HCT116 (cell line): ENCODE data around the gene C17orf67. TPM values are rescaled to one million over a fixed set of nuclear protein-coding genes. Genes with fewer than 3 reads are reported as not detected.

Source experiments
- ATAC-seq: fragments of 200-7000 bp; cut with Tn5 transposase; 2 replicates; pipeline ENCODE4 v1.9.1; 2020; ENCODE audit warnings: mild to moderate bottlenecking, moderate library complexity
- BruUV-seq: library from RNA; stranded (reverse); fragments of 400-500 nt; replicated peaks from 2 replicates; lab custom pipeline; 2021; lab: Mats Ljungman, UMichigan
- CTCF ChIA-PET: fragments of 300-600 bp; sonication (Branson Sonifier 250); formaldehyde crosslinking; loops from one replicate; lab custom pipeline; 2021; ENCODE audit warnings: antibody characterized with exemption; lab: Charles Lee
- POLR2A ChIA-PET: fragments of 300-600, 350-600 bp; sonication (Branson Sonifier 250); formaldehyde crosslinking; loops from one replicate; lab custom pipeline; 2021; ENCODE audit warnings: antibody characterized with exemption; lab: Charles Lee
- RAD21 ChIA-PET, 2 experiments: fragments of 300-600 bp; sonication (Branson Sonifier 250); formaldehyde crosslinking; loops; one replicate each; lab custom pipeline; 2023; ENCODE audit warnings: low total read pairs in 2 of 2; ENCODE audit not compliant: uncharacterized antibody in 2 of 2, unreplicated experiment in 2 of 2, low non-redundant PET in 1 of 2; lab: Charles Lee
- DNase-seq: peaks from one replicate; pipeline ENCODE4 v3.0.0-alpha.2; 2010; ENCODE audit warnings: low read depth, low spot score
- H2AFZ ChIP-seq: fragments of 200-600 bp; shearing (Covaris generic), sonication (generic); 2 replicates; pipeline ENCODE4 v1.6.1; 2017; ENCODE audit warnings: low read depth, mixed run types, mixed read lengths, antibody characterized with exemption, low read length; ENCODE audit not compliant: poor library complexity, severe bottlenecking
- H3K27ac ChIP-seq: 2 replicates; pipeline ENCODE4 v1.5.1; 2012; ENCODE audit warnings: low read depth, low read length
- H3K27me3 ChIP-seq: fragments of 200-600 bp; sonication (generic); 2 replicates; pipeline ENCODE4 v1.6.1; 2016; ENCODE audit warnings: mixed run types, low read length, mixed read lengths; ENCODE audit not compliant: insufficient read depth
- H3K36me3 ChIP-seq, 2 experiments: fragments of 200-500 bp in 1 of 2; fragments of 200-600 bp in 1 of 2; sonication (Bioruptor generic) in 1 of 2; sonication (generic) in 1 of 2; 2 replicates each; pipeline versions ENCODE4 v1.5.1 to v1.6.1; 2014 to 2016; ENCODE audit warnings: low read length in 2 of 2, inconsistent platforms in 1 of 2, mixed read lengths in 1 of 2, mixed run types in 1 of 2; ENCODE audit not compliant: insufficient read depth in 2 of 2, control insufficient read depth in 1 of 2
- H3K4me1 ChIP-seq, 2 experiments: fragments of 200-600 bp in 1 of 2; sonication (generic) in 1 of 2; 2 replicates each; pipeline versions ENCODE4 v1.5.1 to v1.6.1; 2012 to 2017; ENCODE audit warnings: low read length in 2 of 2, inconsistent platforms in 1 of 2, mild to moderate bottlenecking in 1 of 2, mixed read lengths in 1 of 2, mixed run types in 1 of 2, moderate library complexity in 1 of 2; ENCODE audit not compliant: insufficient read depth in 2 of 2, control insufficient read depth in 1 of 2
- H3K4me2 ChIP-seq: fragments of 200-600 bp; sonication (generic); 2 replicates; pipeline ENCODE4 v1.6.1; 2017; ENCODE audit warnings: mixed run types, low read length, mixed read lengths
- H3K4me3 ChIP-seq, 2 experiments: fragments of 200-600 bp in 1 of 2; sonication (generic) in 1 of 2; replicated peaks in 1 of 2; 2 replicates each; pipeline ENCODE4 v1.5.1; 2011 to 2016; ENCODE audit warnings: low read length in 2 of 2, control low read depth in 1 of 2, low read depth in 1 of 2, mild to moderate bottlenecking in 1 of 2, mixed read lengths in 1 of 2, mixed run types in 1 of 2
- H3K79me2 ChIP-seq: fragments of 200-600 bp; sonication (generic); 2 replicates; pipeline ENCODE4 v1.6.1; 2017; ENCODE audit warnings: mild to moderate bottlenecking, mixed run types, low read length, moderate library complexity, mixed read lengths; ENCODE audit not compliant: insufficient read depth
- H3K9ac ChIP-seq: fragments of 200-600 bp; sonication (generic); 2 replicates; pipeline ENCODE4 v1.6.1; 2016; ENCODE audit warnings: low read length, mixed read lengths
- H3K9me2 ChIP-seq: fragments of 200-600 bp; sonication (generic), shearing (Covaris generic); 2 replicates; pipeline ENCODE4 v1.6.1; 2017; ENCODE audit warnings: mixed run types, mild to moderate bottlenecking, moderate library complexity; ENCODE audit not compliant: insufficient read depth
- H3K9me3 ChIP-seq, 2 experiments: fragments of 200-500 bp in 1 of 2; fragments of 200-600 bp in 1 of 2; sonication (Bioruptor generic) in 1 of 2; sonication (generic) in 1 of 2; 2 replicates each; pipeline ENCODE4 v1.6.1; 2014 to 2017; ENCODE audit warnings: low read length in 2 of 2, mixed read lengths in 2 of 2, inconsistent platforms in 1 of 2, low read depth in 1 of 2, mild to moderate bottlenecking in 1 of 2, mixed run types in 1 of 2, moderate library complexity in 1 of 2; ENCODE audit not compliant: control insufficient read depth in 1 of 2, insufficient read depth in 1 of 2
- H4K20me1 ChIP-seq: fragments of 200-600 bp; sonication (generic), shearing (Covaris generic); 2 replicates; pipeline ENCODE4 v1.6.1; 2017; ENCODE audit warnings: mixed run types, mild to moderate bottlenecking, moderate library complexity; ENCODE audit not compliant: insufficient read depth
- CBX3 ChIP-seq: IDR thresholded peaks from 2 replicates; pipeline ENCODE4 v1.6.1; 2012; ENCODE audit warnings: low read depth
- CTCF ChIP-seq, 3 experiments: fragments of 200-600 bp in 1 of 3; sonication (generic) in 1 of 3; IDR thresholded peaks in 2 of 3; conservative IDR thresholded peaks in 1 of 3; 2 replicates each; pipeline ENCODE4 v1.5.1; 2012 to 2017; ENCODE audit warnings: low read depth in 2 of 3, low read length in 2 of 3, antibody characterized with exemption in 1 of 3, borderline replicate concordance in 1 of 3, control low read depth in 1 of 3, mild to moderate bottlenecking in 1 of 3, mixed read lengths in 1 of 3, mixed run types in 1 of 3, moderate library complexity in 1 of 3; ENCODE audit not compliant: insufficient read depth in 1 of 3
- EZH2phosphoT487 ChIP-seq: fragments of 200-600 bp; IDR thresholded peaks from 2 replicates; pipeline ENCODE4 v1.6.1; 2018; ENCODE audit warnings: antibody characterized with exemption, borderline replicate concordance
- SRF ChIP-seq: IDR thresholded peaks from 2 replicates; pipeline ENCODE4 v1.6.1; 2012; ENCODE audit warnings: low read depth
- ZFX ChIP-seq: fragments of 450-650 bp; IDR thresholded peaks from 2 replicates; pipeline ENCODE4 v1.6.1; 2017
- ZNF274 ChIP-seq: fragments of 200-500 bp; sonication (Bioruptor generic); IDR thresholded peaks from 2 replicates; pipeline ENCODE4 v1.6.1; 2014; ENCODE audit warnings: mild to moderate bottlenecking, low read depth, low read length, inconsistent platforms
- intact Hi-C: fragments of 100-400 bp; cut with micrococcal nuclease; formaldehyde crosslinking; loops from 2 replicates; pipeline ENCODE4 v1.10.0; 2022
- total RNA-seq: library from RNA; stranded (reverse); gene quantifications from one replicate; pipeline ENCODE4 v1.2.1, GENCODE V29; 2021; ENCODE audit not compliant: unreplicated experiment

C17orf67 gene
- total RNA-seq, 1 experiment from 2014 or later: 0.84 TPM

GRCh38 chr17:56754523-56755208 is 79.1 kb downstream of the C17orf67 start:
- RAD21 ChIA-PET: no interaction called here
- H4K20me1 ChIP-seq: no peaks in the 10 kb centered on the region
- no peaks in the 10 kb centered on the region for H3K9me2 ChIP-seq
- H3K4me3 ChIP-seq: no peak overlapping the region
- ATAC-seq (peak; percentile 58), DNase-seq (no peak)
- no peaks in the 10 kb centered on the region for H3K36me3 ChIP-seq
- intact Hi-C loops: no loop called here
- BruUV-seq: no TSS peak
- H3K27ac ChIP-seq: no peak overlapping the region
- CTCF ChIA-PET: interaction anchor here (0.6 to 1.9 kb wide), 2 partner anchors 12 to 25 kb away, joined by 4 to 6 read pairs; no protein-coding TSS in a partner anchor
- H3K9ac ChIP-seq: no peak overlapping the region
- POLR2A ChIA-PET: interaction anchor here (1.5 kb wide), 1 partner anchor 160 kb away, joined by 3 read pairs; no protein-coding TSS in a partner anchor
- no peaks in the 10 kb centered on the region for H3K79me2 ChIP-seq
- H3K27me3 ChIP-seq: no peaks in the 10 kb centered on the region
- no peak for TF ChIP-seq CBX3
- no peak for TF ChIP-seq ZFX
- no peak for TF ChIP-seq EZH2phosphoT487
- TF ChIP-seq ZNF274: no peak
- TF ChIP-seq CTCF (IDR thresholded peaks at IDR 0.05 in 2 of 3, conservative IDR thresholded peaks at IDR 0.05 in 1 of 3; ENCODE audit: borderline replicate concordance in 1 of 3, insufficient read depth in 1 of 3, low read depth in 2 of 3, low read length in 2 of 3): no peak
- no peak for TF ChIP-seq SRF
- H3K9me3 ChIP-seq: no peaks in the 10 kb centered on the region
- peaks cover 9 to 12% of the 10 kb centered on the region in 2 experiments for H3K4me1 ChIP-seq
- H3K4me2 ChIP-seq: no peak overlapping the region
- H2AFZ ChIP-seq: no peak overlapping the region
